GM19372 (cell line): ENCODE data around the gene TMEM143.
A peak's percentile ranks its signal among the peaks of the same experiment; 100 is the strongest.
"Not testable (repeated sequence)": the region's sequence is repeated elsewhere in the genome, so short reads cannot be mapped to it uniquely, and the experiment has no call there.

ENCODE experiments used
- ATAC-seq: cut with Tn5 transposase; IDR thresholded peaks from one replicate; pipeline ENCODE4 v1.9.1; 2021; ENCODE audit warnings: mild to moderate bottlenecking, low read depth, moderate library complexity; ENCODE audit not compliant: unreplicated experiment

The TMEM143 gene

DNA sequence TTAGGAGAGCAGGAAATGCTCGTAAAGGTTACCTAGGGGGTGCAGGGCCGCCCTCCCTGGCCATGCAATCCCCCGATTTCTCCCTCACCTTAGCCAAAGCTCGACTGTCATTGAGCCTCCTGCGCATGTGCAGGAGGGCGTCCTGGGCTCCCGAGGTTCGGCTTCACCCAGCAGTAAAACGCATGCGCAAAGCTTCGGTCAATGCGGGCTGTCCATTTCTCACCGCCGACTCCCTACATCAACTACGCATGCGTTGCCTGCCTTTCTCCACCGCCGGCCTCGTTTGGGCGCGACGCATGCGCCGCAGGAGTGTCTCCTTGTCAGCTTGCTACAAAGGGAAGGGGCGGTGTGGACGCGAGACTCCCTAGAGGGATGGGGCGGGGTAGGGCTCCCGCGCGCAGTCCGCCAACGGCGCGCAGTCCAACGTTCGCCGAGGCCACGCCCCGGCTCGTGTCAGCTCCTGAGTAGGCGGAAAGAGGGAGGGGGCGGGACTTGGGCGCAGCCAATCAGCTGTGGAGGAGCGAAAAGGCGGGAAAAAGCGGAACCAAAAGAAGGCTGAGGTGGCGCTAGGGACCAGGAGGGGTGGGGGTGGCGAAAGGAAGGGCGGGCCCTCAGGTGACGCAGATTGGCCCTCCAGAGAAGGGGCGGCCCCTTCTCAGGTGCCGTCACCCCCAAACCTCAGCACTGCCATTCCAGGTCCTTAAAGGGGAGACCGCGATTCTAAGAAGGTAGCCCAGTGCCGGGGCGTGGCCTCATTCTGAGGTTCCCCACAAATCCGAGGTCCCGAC is at the start of gene TMEM143, which contains the start of gene SYNGR4:
Gene TMEM143 (minus strand): TSS at position 131 of the 788 bp plus-strand sequence. CDS start 20 bp downstream, at position 111.
Gene SYNGR4 (plus strand): TSS at position 558 of the 788 bp plus-strand sequence. CDS start 1,476 bp downstream, outside the sequence.
- peak; percentile 92 for ATAC-seq

DNA sequence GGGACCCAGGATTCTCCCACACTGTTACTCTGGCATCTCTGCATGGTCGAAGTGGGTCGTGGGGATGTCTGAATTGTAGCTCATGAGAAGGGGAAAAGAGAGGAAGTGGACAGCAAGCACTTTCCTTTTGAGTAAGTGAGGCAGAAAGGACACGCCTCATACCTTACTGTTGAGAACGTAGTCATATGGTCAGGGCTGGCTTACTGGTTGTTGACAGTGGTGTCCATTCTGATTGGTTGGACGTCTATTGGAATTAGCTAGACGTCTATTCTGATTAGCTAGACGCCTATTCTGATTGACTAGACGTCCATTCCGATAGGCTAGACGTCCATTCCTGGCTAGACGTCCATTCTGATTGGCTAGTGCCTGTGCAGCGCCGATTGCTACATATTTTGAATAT is 42.1 kb upstream of the TMEM143 start:
- ATAC-seq, result no peak

DNA sequence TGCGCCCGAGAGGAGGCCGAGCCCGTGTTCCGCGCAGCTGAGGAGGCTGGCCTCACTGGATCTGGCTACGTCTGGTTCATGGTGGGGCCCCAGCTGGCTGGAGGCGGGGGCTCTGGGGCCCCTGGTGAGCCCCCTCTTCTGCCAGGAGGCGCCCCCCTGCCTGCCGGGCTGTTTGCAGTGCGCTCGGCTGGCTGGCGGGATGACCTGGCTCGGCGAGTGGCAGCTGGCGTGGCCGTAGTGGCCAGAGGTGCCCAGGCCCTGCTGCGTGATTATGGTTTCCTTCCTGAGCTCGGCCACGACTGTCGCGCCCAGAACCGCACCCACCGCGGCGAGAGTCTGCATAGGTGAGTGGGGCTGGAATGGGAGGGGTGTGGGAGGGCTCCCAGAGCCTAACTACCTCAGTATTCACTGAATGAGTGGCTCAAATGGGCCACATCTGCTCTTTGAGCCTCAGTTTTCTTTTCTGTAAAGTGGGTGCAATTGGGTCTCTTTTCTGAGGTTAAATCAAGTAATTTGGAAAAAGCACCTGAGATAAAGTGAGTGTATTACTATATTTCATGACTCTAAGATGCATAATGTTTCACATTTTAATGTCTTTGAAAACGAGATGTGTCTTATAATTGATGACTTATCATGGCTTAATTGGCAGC is 41.4 kb upstream of the TMEM143 start:
- ATAC-seq, result no peak

DNA sequence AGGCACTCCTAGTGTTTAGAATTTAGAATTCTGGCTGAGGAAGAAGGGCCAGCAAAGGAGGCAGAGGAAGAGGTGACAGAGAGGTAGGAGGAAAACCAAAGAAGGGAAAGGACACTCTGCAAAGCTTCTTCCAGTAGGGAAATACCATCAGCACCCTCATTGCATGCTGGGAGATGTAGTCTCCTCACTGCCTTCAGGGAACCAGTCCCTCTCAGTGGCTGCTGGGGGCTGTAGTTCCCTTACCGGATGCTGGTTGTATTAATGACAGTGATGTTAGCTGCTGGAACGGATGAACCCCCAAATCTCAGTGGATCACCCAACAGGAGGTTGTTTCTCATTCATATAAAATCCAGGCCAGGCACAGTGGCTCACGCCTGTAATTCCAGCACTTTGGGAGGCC is 39.9 kb upstream of the TMEM143 start:
- ATAC-seq, result no peak

DNA sequence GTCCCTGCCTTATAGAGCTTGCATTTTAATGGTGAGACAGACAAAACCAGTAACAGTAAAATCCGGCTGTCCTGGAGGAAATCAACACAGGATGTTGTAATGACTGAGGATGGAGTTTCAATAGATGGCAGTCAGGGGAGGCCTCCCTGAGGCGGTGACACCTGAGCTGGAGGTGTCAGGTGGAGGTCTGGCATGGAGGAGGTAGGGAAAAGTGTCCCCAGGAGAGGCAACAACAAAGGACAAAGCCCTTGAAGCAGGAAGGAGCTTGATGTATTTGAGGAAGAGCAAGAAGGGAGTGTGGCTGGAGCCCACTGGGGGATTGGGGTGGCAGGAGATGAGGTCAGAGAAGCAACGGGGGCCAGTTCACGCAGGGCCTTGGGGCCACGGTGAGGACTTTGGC is 37.5 kb upstream of the TMEM143 start:
- no peak for ATAC-seq

DNA sequence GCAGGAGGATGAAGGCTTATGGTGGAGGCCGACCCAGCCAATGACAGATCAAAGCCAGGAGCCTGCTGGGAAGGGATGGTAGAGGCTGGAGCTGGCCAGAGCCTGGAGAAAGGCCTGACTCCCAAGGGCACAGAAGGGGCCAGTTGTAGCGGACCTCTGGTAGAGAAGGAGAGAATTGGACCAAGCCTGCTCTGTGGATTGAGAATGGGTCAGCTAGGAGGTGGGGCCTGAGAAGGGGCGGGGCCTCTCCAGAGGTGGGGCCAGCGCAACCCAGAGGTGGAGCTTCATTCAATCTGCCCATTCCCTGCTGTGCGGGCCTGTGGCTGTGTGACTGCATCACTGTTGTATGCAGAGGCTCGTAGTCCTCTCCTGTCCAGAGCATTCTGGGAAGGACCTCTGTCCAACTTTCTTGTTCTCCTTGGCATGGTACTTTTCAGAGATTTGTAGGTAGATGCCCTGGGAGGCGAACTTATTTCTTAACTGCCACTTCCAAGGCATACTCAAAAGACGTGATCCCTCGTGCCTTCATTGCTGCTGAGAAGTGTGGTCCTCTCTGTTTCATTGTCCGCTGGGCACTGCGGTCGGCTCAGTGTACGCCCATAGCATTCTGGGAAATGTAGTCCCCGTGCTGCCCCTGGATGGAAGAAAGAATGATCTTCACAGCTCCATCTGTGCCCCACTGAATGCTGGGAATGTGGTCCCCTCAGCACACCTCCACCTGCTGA is 36.4 kb upstream of the TMEM143 start:
- ATAC-seq, result no peak

DNA sequence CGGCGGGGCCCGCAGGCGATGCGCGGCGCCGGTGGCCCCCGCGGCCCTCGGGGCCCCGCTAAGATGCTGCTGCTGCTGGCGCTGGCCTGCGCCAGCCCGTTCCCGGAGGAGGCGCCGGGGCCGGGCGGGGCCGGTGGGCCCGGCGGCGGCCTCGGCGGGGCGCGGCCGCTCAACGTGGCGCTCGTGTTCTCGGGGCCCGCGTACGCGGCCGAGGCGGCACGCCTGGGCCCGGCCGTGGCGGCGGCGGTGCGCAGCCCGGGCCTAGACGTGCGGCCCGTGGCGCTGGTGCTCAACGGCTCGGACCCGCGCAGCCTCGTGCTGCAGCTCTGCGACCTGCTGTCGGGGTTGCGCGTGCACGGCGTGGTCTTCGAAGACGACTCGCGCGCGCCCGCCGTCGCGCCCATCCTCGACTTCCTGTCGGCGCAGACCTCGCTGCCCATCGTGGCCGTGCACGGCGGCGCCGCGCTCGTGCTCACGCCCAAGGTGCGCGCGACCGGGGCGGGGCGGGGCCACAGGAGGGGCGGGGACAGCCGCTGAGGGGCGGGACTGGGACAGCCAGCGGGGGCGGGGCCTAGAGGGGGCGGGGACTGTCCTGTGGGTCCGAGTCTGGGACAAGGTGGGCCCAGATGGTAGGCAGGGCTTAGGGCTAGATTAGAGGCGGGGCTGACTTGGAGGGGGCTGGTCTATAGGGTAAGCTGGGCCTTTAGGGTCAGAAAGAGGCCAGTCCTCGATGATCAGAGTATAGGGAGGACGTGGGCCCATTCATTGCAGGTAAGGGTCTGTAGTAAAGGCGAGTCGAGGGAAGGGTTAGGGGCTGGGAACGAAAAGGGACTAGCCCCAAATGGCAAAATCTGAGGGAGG is 34.9 kb upstream of the TMEM143 start:
- ATAC-seq, result no peak

DNA sequence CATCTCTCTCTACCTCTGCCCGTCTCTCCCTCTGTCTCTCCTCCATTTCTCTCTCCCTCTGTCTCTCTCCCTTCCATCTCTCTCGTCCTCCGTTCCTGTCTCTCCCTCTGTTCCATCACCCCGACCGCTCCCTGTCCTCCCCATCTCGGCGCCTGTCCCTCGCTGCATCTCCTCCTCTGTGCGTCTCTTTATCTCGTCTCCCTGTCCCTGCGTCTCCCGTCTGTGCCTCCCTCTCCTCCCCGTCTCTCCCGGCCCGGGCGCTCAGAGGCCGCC is 34.3 kb upstream of the TMEM143 start:
- ATAC-seq, result no peak

DNA sequence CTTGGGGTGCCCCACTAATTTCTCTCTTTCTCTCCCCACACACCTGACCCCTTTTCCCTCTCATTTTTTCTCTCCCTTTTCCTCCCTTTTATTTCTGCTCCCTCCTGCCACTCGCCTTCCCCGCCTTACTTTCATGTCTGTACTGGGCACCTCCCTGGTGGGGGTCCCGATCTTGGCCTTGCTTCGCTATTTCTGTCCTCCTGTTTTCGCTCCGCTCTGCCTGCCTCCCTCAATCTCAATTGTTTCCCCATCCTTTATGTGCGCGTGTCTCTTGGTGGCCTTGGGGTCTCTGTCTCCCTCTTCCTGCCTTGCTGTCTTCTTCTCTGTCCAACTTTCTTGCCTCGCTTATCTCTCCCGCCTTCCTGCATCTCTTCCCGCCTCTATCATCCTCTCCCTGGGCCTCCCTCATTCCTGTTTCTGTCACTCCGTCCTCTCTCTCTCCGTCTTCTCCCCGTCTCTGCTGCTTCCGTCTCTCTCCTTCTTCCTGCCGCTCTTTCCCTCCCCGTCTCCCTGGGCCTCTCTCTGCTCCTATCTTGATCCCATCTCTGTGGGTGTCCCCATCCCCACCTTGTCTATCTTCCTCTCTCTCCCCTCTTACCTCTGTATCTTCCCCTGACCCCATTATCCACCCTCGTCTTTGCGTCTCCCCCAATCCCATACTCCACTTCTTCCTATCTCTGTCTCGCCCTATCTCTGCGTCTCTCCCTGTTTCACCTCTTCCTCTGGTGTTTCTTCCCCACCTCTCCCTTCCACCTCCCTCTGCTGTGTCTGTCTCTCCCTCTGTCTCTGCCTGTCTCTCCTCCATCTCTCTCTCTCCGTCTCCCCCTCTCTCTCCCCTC is 33.7 kb upstream of the TMEM143 start:
- no peak for ATAC-seq

DNA sequence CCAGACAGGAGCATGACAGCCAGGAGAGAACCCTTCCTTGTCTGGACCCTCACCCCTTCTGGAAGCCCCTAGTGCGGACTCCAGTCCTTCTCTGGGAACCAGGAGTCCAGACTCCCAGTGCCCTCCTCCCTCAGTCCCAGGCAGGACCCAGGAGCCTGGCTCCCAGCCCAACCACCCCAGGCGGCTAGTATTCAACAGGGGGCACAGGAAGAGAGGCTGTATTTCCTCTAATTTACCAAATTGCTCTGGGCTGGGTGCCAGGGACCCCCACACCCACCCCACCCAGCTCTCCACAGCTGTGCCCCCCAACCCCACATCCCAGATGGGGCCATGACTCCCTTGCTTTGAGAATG is 33.1 kb upstream of the TMEM143 start:
- ATAC-seq, result no peak

DNA sequence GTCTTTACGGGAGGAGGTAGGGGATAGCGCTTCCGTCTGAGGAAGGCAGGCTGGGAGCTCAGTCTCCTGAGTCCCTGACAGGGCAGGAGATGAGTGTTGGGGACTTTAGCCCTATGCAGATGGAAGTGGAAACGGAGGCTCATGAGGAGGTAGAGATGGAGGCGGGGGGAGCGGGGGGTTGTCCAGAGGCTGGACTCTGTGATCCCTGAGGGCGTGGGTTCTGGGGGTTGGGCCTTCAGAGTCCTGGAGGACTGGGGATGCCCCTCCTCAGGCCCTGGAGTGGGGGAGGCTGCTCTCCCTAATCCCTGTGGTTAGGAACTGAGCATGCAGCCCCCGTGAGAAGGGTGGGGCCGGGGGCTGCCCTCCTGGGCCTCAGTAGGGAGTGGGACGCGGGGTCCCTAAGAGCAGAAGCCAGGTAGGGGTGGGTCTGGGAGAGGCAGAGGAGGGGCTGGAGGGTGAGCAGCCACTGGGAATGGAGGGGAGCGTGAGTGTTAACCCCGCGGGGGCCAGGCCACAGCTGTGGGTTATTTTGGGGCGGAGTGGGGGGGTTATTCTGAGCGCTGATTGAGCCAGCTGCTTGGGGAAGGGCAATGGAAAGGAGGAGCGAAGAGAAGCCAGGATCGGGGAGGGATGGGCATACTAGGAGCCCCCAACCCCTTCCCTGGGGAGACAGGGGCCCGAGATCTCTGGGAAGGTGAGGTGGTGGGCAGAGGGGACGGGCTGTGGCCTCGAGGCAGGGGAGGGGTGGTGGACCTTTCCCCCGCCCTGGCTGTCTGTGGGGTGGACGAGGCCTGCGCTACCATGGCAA is 32.5 kb upstream of the TMEM143 start:
- ATAC-seq, result no peak

DNA sequence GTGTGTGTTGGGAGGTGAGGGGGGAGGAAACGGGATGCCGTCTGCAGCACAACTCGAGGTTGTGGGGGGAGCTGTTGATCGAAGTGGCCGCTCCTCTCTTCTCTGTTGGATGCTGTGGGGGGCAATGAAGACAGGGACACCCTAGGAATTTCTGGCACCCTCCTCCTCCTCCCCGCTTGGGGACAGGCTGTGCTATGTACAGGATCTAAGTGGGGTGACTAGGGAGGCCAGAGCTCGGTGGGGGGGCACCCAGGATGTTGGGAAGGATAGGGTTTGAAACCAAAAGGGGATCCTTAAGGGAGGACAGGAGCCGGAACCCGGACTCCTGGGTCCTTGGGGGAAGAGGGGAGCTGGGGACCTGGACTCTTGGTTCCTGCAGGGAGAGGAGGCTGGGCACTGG is 31.8 kb upstream of the TMEM143 start:
- ATAC-seq, result no peak

DNA sequence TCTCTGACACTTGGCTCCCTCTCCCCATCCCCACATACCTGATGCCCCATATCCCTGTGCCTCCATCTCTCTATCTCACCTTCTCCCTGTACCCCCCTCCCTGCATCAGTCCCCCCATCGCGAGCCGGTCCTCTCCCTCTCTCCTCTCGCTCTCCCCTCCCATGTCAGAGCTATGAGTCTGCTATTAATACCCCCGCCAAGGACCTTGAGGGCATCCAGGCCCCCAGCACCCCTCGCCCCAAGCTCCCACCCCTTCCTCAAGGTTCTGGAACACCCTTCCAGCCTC is 31.4 kb upstream of the TMEM143 start:
- no peak for ATAC-seq

DNA sequence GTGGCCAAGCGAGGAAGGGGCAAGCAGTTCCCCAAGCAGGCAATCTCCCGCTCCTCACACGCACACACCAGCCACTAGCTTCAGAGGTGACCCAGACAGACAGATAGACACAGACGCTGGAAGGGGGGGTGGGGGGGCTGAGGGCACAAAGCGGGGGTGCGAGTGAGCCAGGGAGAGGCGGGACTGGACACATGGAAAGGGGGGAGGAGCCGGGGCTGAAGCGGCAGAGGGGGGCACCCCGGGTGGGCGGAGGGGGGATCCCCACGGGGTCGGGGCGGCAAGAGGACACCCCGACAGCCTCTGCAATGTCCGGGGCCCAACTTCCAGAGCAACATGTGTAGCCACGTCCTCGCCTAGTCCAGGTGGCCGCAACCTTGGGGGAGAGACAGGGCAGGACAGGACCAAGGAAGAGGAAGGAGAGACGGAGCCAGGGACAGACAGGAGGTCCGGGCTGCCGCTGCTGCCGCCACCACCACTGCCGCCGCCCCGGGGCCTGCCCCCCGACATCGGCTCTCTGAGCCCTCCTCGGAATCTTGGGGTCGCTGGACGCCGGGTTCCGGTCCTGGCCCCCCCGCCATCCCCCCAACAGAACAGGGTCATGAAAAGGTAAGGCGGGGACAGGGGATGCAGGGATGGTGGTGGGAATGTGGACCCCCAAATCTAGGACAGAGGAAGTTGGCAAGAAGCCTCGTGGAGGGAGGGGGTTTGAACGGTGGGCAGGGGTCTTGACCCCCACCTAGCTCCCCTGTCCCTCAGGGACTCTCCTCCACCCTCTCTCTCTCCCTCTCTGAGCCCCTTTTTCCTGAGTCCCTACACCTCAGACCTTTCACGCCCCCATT is 30.8 kb upstream of the TMEM143 start:
- ATAC-seq, result no peak

DNA sequence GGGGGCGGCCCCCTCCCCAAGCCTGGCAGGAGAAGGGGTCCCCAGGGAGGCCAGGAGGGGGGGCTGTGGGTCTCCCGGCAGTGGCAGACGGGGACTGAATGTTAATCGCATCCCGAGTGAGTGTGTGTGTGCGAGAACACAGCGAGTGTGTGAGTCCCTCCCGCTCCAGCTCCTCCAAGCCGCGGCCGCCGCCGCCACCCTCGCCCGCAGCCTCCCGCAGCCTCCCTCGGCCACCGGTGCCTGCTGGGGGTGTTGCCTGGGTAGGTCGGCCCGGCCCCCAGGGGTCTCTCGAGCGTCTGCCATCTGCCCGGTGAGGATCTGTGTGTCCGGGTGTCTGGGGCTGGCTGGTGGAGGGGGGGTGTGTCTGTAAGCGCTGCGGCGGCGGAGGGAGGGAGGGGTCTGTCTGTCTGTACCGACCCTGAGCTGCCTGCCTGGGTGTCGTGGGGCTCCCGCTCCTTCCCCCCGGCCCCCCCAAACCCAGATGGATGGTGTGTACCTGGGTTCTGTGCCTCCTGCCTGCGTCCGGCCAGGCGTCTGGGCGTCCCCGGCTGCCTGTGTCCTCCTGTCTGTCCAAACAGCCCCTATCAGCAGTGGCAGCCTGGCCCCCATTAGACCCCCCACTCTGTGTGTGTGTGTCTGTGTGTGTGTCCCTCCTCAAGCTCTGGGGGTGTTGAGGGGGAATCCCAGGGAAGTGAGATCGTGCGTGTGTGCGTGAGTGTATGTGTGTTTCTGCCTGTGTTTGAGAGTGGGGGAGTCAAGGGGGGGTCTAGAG is 30.0 kb upstream of the TMEM143 start, which contains the start of gene GRIN2D:
Gene GRIN2D (plus strand): TSS at position 110 of the 772 bp plus-strand sequence. CDS start 4,725 bp downstream, outside the sequence.
- ATAC-seq, result no peak

DNA sequence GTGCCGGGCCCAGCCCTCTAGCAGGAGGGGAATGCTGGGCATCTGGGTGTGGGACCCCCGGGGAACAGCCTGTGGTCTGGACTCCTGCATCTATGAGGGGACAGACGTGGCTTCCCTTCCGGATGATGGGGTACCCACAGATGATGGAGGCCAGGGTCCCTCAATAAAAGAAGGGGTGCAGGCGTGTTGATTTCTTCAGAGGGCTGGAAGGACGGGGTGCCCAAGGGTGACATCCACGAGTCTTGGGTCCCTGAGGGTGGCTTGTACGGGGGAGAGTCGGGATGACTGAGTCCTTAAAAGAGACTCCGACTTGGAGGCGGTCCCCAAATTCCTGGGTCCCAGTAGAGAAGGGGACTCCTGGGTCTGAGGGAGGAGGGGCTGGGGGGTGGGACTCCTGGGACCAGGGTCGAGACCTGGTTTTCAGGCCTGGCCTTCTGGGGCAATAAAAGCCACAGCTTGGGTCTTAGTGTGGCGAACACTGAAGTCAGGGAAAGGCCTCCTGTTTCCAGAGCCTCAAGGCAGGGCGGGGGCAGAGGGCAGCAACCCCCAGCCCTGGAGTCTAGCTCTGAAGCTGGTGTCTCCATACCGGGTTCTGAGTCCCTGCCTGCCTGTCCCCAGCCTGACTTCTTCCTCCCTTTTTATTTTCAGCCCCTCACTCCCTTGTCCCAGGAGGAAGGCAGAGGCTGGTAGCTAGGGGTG is 29.3 kb upstream of the TMEM143 start:
- no peak for ATAC-seq

DNA sequence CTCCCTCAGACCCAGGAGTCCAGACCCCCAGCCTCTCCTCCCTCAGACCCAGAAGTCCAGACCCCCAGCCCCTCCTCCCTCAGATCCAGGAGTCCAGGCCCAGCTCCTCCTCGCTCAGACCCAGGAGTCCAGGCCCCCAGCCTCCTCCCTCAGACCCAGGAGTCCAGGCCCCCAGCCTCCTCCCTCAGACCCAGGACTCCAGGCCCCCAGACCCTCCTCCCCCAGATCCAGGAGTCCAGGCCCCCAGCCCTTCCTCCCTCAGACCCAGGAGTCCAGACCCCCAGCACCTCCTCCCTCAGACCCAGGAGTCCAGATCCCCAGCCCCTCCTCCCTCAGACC is 28.2 kb upstream of the TMEM143 start:
- ATAC-seq, result not testable (repeated sequence)
